ENCODE data around the gene CCDC47.

Gene CCDC47

DNA sequence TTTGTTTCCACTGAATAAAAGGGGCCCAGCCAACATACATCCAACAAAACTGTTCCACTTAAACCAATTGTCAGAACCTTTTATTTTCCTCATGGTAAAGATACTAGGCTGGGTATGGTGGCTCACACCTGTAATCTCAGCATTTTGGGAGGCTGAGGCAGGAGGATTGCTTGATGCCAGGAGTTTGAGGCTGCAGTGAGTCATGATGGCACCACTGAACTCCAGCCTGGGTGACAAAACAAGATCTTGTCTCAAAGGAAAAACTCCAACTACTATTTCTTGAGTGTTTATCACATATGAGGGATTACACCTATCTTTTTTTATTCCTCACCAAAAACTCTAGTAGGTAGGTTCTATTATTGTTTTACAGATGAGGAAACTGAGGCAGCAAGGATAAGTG is 49.1 kb upstream of the CCDC47 start (continued):
- TF ChIP-seq, protein P1, sequence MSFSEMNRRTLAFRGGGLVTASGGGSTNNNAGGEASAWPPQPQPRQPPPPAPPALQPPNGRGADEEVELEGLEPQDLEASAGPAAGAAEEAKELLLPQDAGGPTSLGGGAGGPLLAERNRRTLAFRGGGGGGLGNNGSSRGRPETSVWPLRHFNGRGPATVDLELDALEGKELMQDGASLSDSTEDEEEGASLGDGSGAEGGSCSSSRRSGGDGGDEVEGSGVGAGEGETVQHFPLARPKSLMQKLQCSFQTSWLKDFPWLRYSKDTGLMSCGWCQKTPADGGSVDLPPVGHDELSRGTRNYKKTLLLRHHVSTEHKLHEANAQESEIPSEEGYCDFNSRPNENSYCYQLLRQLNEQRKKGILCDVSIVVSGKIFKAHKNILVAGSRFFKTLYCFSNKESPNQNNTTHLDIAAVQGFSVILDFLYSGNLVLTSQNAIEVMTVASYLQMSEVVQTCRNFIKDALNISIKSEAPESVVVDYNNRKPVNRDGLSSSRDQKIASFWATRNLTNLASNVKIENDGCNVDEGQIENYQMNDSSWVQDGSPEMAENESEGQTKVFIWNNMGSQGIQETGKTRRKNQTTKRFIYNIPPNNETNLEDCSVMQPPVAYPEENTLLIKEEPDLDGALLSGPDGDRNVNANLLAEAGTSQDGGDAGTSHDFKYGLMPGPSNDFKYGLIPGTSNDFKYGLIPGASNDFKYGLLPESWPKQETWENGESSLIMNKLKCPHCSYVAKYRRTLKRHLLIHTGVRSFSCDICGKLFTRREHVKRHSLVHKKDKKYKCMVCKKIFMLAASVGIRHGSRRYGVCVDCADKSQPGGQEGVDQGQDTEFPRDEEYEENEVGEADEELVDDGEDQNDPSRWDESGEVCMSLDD (tag by site-specific recombination; IDR thresholded peaks at IDR 0.05), result no peak
- TF ChIP-seq ZNF664 (tag by site-specific recombination; IDR thresholded peaks at IDR 0.05) (no peak), ZFP41 (tag by site-specific recombination; IDR thresholded peaks at IDR 0.05; ENCODE audit: borderline replicate concordance) (no peak), REPIN1 (tag by site-specific recombination; IDR thresholded peaks at IDR 0.05; ENCODE audit: low read depth) (no peak)

DNA sequence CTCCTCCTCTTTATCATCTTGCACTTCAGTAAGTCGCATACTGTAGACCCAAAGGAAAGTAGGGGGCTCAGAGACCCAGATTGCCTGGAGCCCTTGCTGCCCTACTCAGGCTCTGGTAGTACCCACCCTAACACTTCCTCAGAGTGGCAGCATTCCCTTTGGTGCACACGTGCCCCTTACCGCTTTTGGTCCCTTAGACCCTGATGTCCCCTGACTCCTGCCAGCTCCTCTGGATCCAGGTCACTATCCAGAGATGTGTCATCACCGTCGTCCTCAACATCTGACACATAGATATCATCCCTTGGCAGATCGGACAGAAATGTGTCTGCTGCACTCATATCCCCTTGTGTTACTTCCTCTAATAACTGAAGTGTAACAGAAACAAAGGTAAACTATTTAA is 48.4 kb upstream of the CCDC47 start:
- Histone ChIP-seq H3K4me1 (ENCODE audit: control insufficient read depth, insufficient read depth, low read length) (peaks cover 3% of the 10 kb centered on the region; the same call in 1 of the 2 replicates), H3K36me3 (ENCODE audit: control insufficient read depth in 2 of 2, insufficient read depth in 1 of 2, low read length in 2 of 2) (peaks cover 67 to 93% of the 10 kb centered on the region in 2 experiments), H3K27ac (ENCODE audit: extremely low read depth, low read depth, low read length) (no peak overlapping the region), H3K9me3 (ENCODE audit: control insufficient read depth, insufficient read depth, low read depth, low read length) (no peaks in the 10 kb centered on the region), H3K4me3 (ENCODE audit: low read depth, low read length) (no peak overlapping the region)
- CTCF ChIA-PET, result interaction anchor here (2.0 kb wide), 1 partner anchor 13 kb away, joined by 9 read pairs; no protein-coding TSS in a partner anchor
- POLR2A ChIA-PET, result interaction anchor here (0.8 to 1.4 kb wide), 2 partner anchors 10 to 48 kb away, joined by 4 to 5 read pairs; partner anchors contain the start of genes CCDC47 and DDX42
- TF ChIP-seq ZNF366 (tag by site-specific recombination; conservative IDR thresholded peaks at IDR 0.05) (no peak), GLI4 (tag by site-specific recombination; IDR thresholded peaks at IDR 0.05) (no peak), ZNF660 (tag by site-specific recombination; IDR thresholded peaks at IDR 0.05) (no peak), KLF16 (tag by site-specific recombination; IDR thresholded peaks at IDR 0.05) (no peak), SALL2 (tag by site-specific recombination; IDR thresholded peaks at IDR 0.05; ENCODE audit: borderline replicate concordance) (no peak), BCL11B (tag by site-specific recombination; IDR thresholded peaks at IDR 0.05; ENCODE audit: low read depth) (no peak), ZNF133 (tag by site-specific recombination; IDR thresholded peaks at IDR 0.05) (no peak), ZNF16 (tag by site-specific recombination; IDR thresholded peaks at IDR 0.05; ENCODE audit: low read depth) (no peak), ZNF623 (tag by site-specific recombination; IDR thresholded peaks at IDR 0.05) (no peak), ZNF549 (tag by site-specific recombination; IDR thresholded peaks at IDR 0.05) (no peak), ZBTB48 (tag by site-specific recombination; IDR thresholded peaks at IDR 0.05) (no peak), ZNF211 (tag by site-specific recombination; IDR thresholded peaks at IDR 0.05; ENCODE audit: low read depth) (no peak), ZFP3 (tag by site-specific recombination; IDR thresholded peaks at IDR 0.05; ENCODE audit: low read depth) (no peak)
- TF ChIP-seq, protein P2, sequence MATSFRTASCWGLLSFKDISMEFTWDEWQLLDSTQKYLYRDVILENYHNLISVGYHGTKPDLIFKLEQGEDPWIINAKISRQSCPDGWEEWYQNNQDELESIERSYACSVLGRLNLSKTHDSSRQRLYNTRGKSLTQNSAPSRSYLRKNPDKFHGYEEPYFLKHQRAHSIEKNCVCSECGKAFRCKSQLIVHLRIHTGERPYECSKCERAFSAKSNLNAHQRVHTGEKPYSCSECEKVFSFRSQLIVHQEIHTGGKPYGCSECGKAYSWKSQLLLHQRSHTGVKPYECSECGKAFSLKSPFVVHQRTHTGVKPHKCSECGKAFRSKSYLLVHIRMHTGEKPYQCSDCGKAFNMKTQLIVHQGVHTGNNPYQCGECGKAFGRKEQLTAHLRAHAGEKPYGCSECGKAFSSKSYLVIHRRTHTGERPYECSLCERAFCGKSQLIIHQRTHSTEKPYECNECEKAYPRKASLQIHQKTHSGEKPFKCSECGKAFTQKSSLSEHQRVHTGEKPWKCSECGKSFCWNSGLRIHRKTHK (tag by site-specific recombination; IDR thresholded peaks at IDR 0.05), result no peak
- TF ChIP-seq, protein P3, sequence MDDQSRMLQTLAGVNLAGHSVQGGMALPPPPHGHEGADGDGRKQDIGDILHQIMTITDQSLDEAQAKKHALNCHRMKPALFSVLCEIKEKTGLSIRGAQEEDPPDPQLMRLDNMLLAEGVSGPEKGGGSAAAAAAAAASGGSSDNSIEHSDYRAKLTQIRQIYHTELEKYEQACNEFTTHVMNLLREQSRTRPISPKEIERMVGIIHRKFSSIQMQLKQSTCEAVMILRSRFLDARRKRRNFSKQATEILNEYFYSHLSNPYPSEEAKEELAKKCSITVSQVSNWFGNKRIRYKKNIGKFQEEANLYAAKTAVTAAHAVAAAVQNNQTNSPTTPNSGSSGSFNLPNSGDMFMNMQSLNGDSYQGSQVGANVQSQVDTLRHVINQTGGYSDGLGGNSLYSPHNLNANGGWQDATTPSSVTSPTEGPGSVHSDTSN (CRISPR knock-in tag; IDR thresholded peaks at IDR 0.05), result no peak
- TF ChIP-seq, protein P4, sequence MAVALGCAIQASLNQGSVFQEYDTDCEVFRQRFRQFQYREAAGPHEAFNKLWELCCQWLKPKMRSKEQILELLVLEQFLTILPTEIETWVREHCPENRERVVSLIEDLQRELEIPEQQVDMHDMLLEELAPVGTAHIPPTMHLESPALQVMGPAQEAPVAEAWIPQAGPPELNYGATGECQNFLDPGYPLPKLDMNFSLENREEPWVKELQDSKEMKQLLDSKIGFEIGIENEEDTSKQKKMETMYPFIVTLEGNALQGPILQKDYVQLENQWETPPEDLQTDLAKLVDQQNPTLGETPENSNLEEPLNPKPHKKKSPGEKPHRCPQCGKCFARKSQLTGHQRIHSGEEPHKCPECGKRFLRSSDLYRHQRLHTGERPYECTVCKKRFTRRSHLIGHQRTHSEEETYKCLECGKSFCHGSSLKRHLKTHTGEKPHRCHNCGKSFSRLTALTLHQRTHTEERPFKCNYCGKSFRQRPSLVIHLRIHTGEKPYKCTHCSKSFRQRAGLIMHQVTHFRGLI (tag by site-specific recombination; IDR thresholded peaks at IDR 0.05), result no peak
- TF ChIP-seq, protein P5, sequence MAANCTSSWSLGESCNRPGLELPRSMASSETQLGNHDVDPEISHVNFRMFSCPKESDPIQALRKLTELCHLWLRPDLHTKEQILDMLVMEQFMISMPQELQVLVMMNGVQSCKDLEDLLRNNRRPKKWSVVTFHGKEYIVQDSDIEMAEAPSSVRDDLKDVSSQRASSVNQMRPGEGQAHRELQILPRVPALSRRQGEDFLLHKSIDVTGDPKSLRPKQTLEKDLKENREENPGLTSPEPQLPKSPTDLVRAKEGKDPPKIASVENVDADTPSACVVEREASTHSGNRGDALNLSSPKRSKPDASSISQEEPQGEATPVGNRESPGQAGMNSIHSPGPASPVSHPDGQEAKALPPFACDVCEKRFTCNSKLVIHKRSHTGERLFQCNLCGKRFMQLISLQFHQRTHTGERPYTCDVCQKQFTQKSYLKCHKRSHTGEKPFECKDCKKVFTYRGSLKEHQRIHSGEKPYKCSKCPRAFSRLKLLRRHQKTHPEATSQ (tag by site-specific recombination; IDR thresholded peaks at IDR 0.05), result no peak
